Thyroid gland (tissue), 4 donors: ENCODE results near the gene METTL4. TPM values are rescaled to one million over a fixed set of nuclear protein-coding genes. Genes with fewer than 3 reads are reported as not detected.

Source experiments
- DNase-seq, 2 donors: peaks; one replicate each; pipeline ENCODE4 v3.0.0-alpha.2; 2019
- H3K27ac ChIP-seq, 3 donors: fragments of 200-600 bp; sonication (generic); 1 replicate in 2 of 3; 2 replicates in 1 of 3; pipeline ENCODE4 v1.5.1; 2016 to 2019; ENCODE audit warnings: mild to moderate bottlenecking in 1 of 3, moderate library complexity in 1 of 3
- H3K27me3 ChIP-seq: fragments of 200-600 bp; sonication (generic); one replicate; pipeline ENCODE4 v1.5.1; 2019
- H3K36me3 ChIP-seq, 2 donors: fragments of 200-600 bp; sonication (generic); one replicate each; pipeline ENCODE4 v1.5.1; 2016 to 2019
- H3K4me1 ChIP-seq, 2 donors: fragments of 200-600 bp; sonication (generic); one replicate each; pipeline ENCODE4 v1.5.1; 2017 to 2019
- H3K4me3 ChIP-seq, 3 donors: fragments of 200-600 bp; sonication (generic); replicated peaks in 1 of 3; 1 replicate in 2 of 3; 2 replicates in 1 of 3; pipeline ENCODE4 v1.5.1; 2016; ENCODE audit warnings: mild to moderate bottlenecking in 1 of 3
- H3K9me3 ChIP-seq: fragments of 200-600 bp; sonication (generic); one replicate; pipeline ENCODE4 v1.5.1; 2017
- POLR2A ChIP-seq, 2 donors: fragments of 450-650 bp; IDR thresholded peaks; one replicate each; pipeline ENCODE4 v1.6.1; 2017; ENCODE audit warnings: antibody characterized with exemption in 2 of 2, mild to moderate bottlenecking in 2 of 2, moderate library complexity in 1 of 2
- WGBS, 2 donors: methylation state at CpG; one replicate each; pipeline ENCODE4 v1.1.5; 2017; 5-methylcytosine and 5-hydroxymethylcytosine counted together
- intact Hi-C: fragments of 100-400 bp; cut with DNase I; formaldehyde crosslinking; loops from one replicate; pipeline ENCODE4 v1.15.1; 2023
- total RNA-seq, 4 donors: library from RNA; depleted of rRNA; stranded (reverse); fragments of >200 nt; gene quantifications; one replicate each; pipeline ENCODE4 v1.2.3, GENCODE V29; 2016
- TF ChIP-seq, protein P1 (sequence below), 6 experiments: fragments of 200-600 bp in 3 of 6; fragments of 450-650 bp in 3 of 6; sonication (generic) in 3 of 6; IDR thresholded peaks; one replicate each; pipeline ENCODE4 v1.5.1; 2016 to 2019; ENCODE audit warnings: antibody characterized with exemption in 6 of 6, mild to moderate bottlenecking in 2 of 6, inconsistent platforms in 1 of 6, moderate library complexity in 1 of 6

METTL4 gene
- total RNA-seq, 4 donors from 2014 or later, result 9.9 to 21.8 (median 16.5) TPM

DNA sequence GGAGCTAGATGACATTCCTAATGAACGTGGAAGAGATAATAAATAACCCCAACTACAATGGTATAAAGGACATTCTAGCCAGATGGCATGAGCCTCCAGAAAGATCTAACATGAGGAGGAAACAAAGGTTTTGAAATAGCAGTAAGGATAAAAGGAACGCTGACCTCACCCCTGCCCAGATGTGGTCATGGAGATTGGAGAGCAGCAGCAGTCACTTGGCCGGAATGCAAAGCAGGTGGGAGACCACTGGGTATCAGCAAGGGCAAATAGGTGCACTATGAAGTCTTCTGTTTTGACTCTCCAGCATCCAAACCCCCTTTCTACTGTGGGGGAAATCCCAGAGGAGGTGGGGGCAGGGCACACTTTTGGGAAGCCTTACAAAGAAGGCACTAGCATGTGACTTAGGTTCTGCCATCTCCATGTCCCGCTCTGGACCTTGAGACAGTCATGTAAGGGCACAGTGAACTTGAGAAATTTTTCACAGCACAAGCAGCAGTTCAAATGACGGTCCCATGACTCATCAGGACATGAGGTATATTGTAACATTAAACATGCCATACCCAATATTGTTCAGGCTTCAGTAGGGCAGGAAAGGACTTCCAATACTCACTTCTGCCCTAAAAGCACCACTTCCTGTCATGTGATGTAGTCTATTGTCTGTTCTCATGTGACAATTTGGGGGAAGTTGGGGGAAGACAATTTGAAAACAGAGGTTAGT lies 55.2 kb downstream of the METTL4 start:
- no peaks in the 10 kb centered on the region for H3K27me3 ChIP-seq
- TF ChIP-seq, protein P1, sequence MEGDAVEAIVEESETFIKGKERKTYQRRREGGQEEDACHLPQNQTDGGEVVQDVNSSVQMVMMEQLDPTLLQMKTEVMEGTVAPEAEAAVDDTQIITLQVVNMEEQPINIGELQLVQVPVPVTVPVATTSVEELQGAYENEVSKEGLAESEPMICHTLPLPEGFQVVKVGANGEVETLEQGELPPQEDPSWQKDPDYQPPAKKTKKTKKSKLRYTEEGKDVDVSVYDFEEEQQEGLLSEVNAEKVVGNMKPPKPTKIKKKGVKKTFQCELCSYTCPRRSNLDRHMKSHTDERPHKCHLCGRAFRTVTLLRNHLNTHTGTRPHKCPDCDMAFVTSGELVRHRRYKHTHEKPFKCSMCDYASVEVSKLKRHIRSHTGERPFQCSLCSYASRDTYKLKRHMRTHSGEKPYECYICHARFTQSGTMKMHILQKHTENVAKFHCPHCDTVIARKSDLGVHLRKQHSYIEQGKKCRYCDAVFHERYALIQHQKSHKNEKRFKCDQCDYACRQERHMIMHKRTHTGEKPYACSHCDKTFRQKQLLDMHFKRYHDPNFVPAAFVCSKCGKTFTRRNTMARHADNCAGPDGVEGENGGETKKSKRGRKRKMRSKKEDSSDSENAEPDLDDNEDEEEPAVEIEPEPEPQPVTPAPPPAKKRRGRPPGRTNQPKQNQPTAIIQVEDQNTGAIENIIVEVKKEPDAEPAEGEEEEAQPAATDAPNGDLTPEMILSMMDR (IDR thresholded peaks at IDR 0.05), result no peak
- TF ChIP-seq POLR2A (IDR thresholded peaks at IDR 0.05), result no peak

DNA sequence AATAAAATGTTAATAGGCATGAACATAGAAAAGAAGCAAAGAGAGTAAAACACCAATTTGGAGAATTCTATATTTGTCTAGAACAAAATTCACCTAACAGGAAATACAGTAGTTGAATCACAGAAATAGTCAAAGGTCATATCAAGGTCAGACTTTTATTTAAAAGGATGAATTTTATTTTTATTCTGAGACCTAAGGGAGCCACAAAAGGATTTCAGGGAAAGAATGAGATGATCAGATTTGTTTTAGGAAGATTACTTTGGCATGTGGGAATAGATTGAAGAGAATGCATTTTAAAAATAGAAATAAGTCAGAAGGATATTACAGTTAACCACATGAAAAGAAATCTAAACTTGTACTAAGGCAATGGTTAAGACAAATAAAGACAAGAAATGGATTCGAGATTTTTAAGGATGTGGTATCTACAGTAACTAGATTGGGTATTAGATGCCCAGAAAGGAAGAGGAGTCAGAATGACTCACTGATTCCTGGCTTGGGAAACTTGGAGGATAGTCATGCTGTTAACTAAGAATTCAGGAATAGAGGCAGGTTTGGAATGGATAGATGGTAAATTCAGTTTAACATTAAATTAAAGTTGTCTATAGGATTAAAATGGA lies 56.0 kb downstream of the METTL4 start:
- Histone ChIP-seq H3K27me3 (no peaks in the 10 kb centered on the region), H3K4me1 (peaks cover 0 to 3% of the 10 kb centered on the region in 2 donors), H3K9me3 (no peaks in the 10 kb centered on the region), H3K4me3 (no peak overlapping the region), H3K27ac (no peak overlapping the region), H3K36me3 (no peaks in the 10 kb centered on the region)
- intact Hi-C loops, result no loop called here
- TF ChIP-seq, protein P1 (IDR thresholded peaks at IDR 0.05), result no peak
- no peak for TF ChIP-seq POLR2A (IDR thresholded peaks at IDR 0.05)
- no peak for DNase-seq
- WGBS, 2 donors, result 48 to 59% methylated on average over 1 of the region's 1 CpG

More for the DNA sequence above, 55.2 kb downstream of the METTL4 start:
- no peak for DNase-seq
- Histone ChIP-seq H3K27ac (no peak overlapping the region), H3K4me1 (peaks cover 0 to 3% of the 10 kb centered on the region in 2 donors), H3K4me3 (no peak overlapping the region), H3K36me3 (no peaks in the 10 kb centered on the region), H3K9me3 (no peaks in the 10 kb centered on the region)
- 86 to 87% methylated on average over 5 of the region's 5 CpGs for WGBS, 2 donors
- intact Hi-C loops, result no loop called here

DNA sequence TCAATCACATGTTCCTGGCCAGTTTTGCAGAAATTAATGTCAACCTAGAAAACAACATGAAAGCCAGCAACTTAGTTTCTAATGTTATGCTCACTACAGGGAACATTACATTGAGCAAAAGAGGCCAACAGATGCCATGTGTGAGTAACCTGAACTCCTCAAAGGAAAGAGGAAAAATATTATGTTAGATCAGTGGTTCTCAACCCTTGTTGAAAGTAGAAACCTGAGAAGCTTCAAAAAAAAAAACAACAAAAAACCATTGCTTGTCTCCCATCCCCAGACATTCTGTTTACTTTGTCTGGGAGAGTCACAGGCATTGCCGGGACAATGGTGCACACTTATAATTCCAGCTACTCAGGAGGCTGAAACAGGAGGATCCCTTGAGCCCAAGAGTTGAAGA lies 57.7 kb downstream of the METTL4 start:
- H3K36me3 ChIP-seq, result no peaks in the 10 kb centered on the region
- no peaks in the 10 kb centered on the region for H3K9me3 ChIP-seq
- no peaks in the 10 kb centered on the region for H3K27me3 ChIP-seq
- DNase-seq, result no peak
- no peak overlapping the region for H3K27ac ChIP-seq
- H3K4me3 ChIP-seq, result no peak overlapping the region
- intact Hi-C loops, result no loop called here
- TF ChIP-seq POLR2A (IDR thresholded peaks at IDR 0.05), result no peak
- TF ChIP-seq, protein P1 (IDR thresholded peaks at IDR 0.05), result no peak
- H3K4me1 ChIP-seq, result peaks cover 0 to 3% of the 10 kb centered on the region in 2 donors
- 18 to 35% methylated on average over 1 of the region's 1 CpG for WGBS, 2 donors

DNA sequence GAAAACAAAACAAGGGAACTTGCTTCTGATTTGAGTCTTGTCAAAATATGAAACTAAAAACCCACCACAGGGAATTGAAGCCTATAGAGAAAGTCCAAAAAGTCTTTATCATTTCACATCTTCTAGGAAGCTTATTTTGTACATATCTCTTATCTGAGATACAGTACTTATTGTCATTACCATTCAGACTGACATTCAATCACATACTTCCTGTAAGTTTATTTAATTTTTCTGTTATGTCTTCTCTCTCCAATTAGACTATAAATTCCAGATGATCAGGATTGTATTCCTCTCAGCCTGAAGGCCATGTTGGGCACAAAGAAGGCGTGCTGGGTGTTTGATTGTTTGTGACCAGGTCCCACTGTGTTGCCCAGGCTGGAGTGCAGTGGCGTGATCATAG lies 59.2 kb downstream of the METTL4 start:
- no peak for DNase-seq
- H3K36me3 ChIP-seq, result no peaks in the 10 kb centered on the region
- H3K9me3 ChIP-seq, result no peaks in the 10 kb centered on the region
- no peak overlapping the region for H3K27ac ChIP-seq
- WGBS, 2 donors, result 98% methylated on average over 2 of the region's 2 CpGs
- H3K27me3 ChIP-seq, result no peaks in the 10 kb centered on the region
- peaks cover 0 to 3% of the 10 kb centered on the region in 2 donors for H3K4me1 ChIP-seq
- no peak overlapping the region for H3K4me3 ChIP-seq
- intact Hi-C loops, result no loop called here
- TF ChIP-seq, protein P1 (IDR thresholded peaks at IDR 0.05), result no peak
- no peak for TF ChIP-seq POLR2A (IDR thresholded peaks at IDR 0.05)

DNA sequence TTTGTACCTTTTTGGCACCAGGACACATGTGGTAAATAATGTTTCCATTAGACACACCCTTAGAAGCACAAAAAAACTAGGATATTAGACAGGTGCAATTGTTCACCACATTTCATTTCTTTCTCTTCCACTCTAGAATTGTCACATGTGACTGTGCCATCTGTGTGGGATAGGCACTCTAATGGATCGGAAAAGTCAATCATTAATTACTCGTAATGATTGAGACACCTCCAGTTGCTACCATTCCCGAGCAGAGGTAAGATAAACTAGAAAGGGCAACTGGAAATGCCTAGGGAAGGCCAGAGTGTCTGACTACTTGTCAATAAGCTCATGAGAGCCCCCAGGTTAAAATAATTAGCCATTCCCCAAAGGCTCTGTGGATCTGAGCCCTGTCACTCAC lies 59.9 kb downstream of the METTL4 start:
- Histone ChIP-seq H3K27me3 (no peaks in the 10 kb centered on the region), H3K9me3 (no peaks in the 10 kb centered on the region), H3K36me3 (no peaks in the 10 kb centered on the region), H3K4me1 (peaks cover 0 to 3% of the 10 kb centered on the region in 2 donors), H3K4me3 (no peak overlapping the region), H3K27ac (no peak overlapping the region)
- intact Hi-C loops, result no loop called here
- DNase-seq, result no peak
- TF ChIP-seq, protein P1 (IDR thresholded peaks at IDR 0.05), result no peak
- TF ChIP-seq POLR2A (IDR thresholded peaks at IDR 0.05), result no peak
- WGBS, 2 donors, result 92 to 93% methylated on average over 3 of the region's 3 CpGs
